DOHH2 (cell line): Measurements from ENCODE around the gene NBAS.

ENCODE experiments used
- CTCF ChIP-seq: fragments of 200-600 bp; sonication (generic); IDR thresholded peaks from one replicate; pipeline ENCODE4 v1.5.1; 2014; ENCODE audit warnings: antibody characterized with exemption, mild to moderate bottlenecking, low read depth, low read length; ENCODE audit not compliant: poor library complexity, severe bottlenecking
- EZH2phosphoT487 ChIP-seq: fragments of 200-600 bp; sonication (generic); IDR thresholded peaks from 2 replicates; pipeline ENCODE4 v1.6.1; 2017; ENCODE audit warnings: borderline replicate concordance, mild to moderate bottlenecking, antibody characterized with exemption, low read length, moderate library complexity, mixed read lengths

- TF ChIP-seq CTCF (no peak), EZH2phosphoT487 (no peak)
Observed at GRCh38 chr2:15605721-15606120, 44.6 kb upstream of the NBAS start.
